B cell (primary cell): ENCODE measurements around the gene ATG7. TPM values are rescaled to one million over a fixed set of nuclear protein-coding genes. Genes with fewer than 3 reads are reported as not detected.

Source experiments
- ATAC-seq: fragments of 200-7000 bp; cut with Tn5 transposase; one replicate; pipeline ENCODE4 v1.10.0; 2021; ENCODE audit warnings: low read depth, mild to moderate bottlenecking, moderate number of reproducible peaks, moderate library complexity
- CTCF ChIA-PET: fragments of 350-600 bp; sonication (Branson Sonifier 250); formaldehyde crosslinking; loops from one replicate; lab custom pipeline; 2021; ENCODE audit warnings: antibody characterized with exemption, inconsistent platforms; lab: Charles Lee
- POLR2A ChIA-PET: fragments of 350-600 bp; sonication (Branson Sonifier 250); formaldehyde crosslinking; loops from one replicate; lab custom pipeline; 2021; ENCODE audit warnings: antibody characterized with exemption; lab: Charles Lee
- DNase-seq: peaks from one replicate; pipeline ENCODE4 v3.0.0; 2013
- H2AFZ ChIP-seq: 2 replicates; pipeline ENCODE4 v1.6.1; 2012; ENCODE audit warnings: mild to moderate bottlenecking, low read depth, low read length; ENCODE audit not compliant: insufficient read depth, poor library complexity, severe bottlenecking
- H3K27ac ChIP-seq, 2 donors: 1 replicate in 1 of 2; 2 replicates in 1 of 2; pipeline ENCODE4 v1.5.1; 2012 to 2013; ENCODE audit warnings: low read length in 2 of 2, mild to moderate bottlenecking in 2 of 2, moderate library complexity in 1 of 2
- H3K27me3 ChIP-seq, 4 experiments: fragments of 200-600 bp in 1 of 4; sonication (generic) in 1 of 4; replicated peaks in 1 of 4; 1 replicate in 2 of 4; 2 replicates in 2 of 4; pipeline versions ENCODE4 v1.6.1 to v1.7.0; 2013 to 2016; ENCODE audit warnings: low read length in 3 of 4, mild to moderate bottlenecking in 2 of 4, mixed read lengths in 1 of 4, moderate library complexity in 1 of 4; ENCODE audit not compliant: insufficient read depth in 4 of 4, control insufficient read depth in 3 of 4; ENCODE audit errors: control extremely low read depth in 1 of 4
- H3K36me3 ChIP-seq, 2 experiments: replicated peaks in 1 of 2; 1 replicate in 1 of 2; 2 replicates in 1 of 2; pipeline versions ENCODE4 v1.6.1 to v1.7.1; 2013; ENCODE audit warnings: low read length in 1 of 2; ENCODE audit not compliant: insufficient read depth in 2 of 2, control insufficient read depth in 1 of 2; ENCODE audit errors: control extremely low read depth in 1 of 2, extremely low read depth in 1 of 2
- H3K4me1 ChIP-seq, 2 donors: fragments of 200-600 bp in 1 of 2; sonication (generic) in 1 of 2; 1 replicate in 1 of 2; 2 replicates in 1 of 2; pipeline versions ENCODE4 v1.5.1 to v1.6.1; 2013 to 2017; ENCODE audit warnings: low read length in 2 of 2; ENCODE audit not compliant: control insufficient read depth in 2 of 2, insufficient read depth in 2 of 2
- H3K4me2 ChIP-seq: replicated peaks from 2 replicates; pipeline ENCODE3; 2012; ENCODE audit warnings: mild to moderate bottlenecking, low read depth, low read length; ENCODE audit not compliant: poor library complexity, severe bottlenecking
- H3K4me3 ChIP-seq, 5 experiments: fragments of 200-600 bp in 1 of 5; sonication (generic) in 1 of 5; 1 replicate in 3 of 5; 2 replicates in 2 of 5; pipeline versions ENCODE4 v1.5.1 to v1.7.0; 2011 to 2016; ENCODE audit warnings: low read length in 4 of 5, mild to moderate bottlenecking in 4 of 5, low read depth in 2 of 5, control low read depth in 1 of 5, moderate library complexity in 1 of 5; ENCODE audit not compliant: insufficient read depth in 1 of 5; ENCODE audit errors: control extremely low read depth in 1 of 5, extremely low read depth in 1 of 5
- H3K79me2 ChIP-seq: fragments of 200-600 bp; sonication (generic); one replicate; pipeline ENCODE4 v1.6.0; 2016; ENCODE audit warnings: low read length; ENCODE audit not compliant: control insufficient read depth, insufficient read depth
- H3K9ac ChIP-seq: fragments of 200-600 bp; sonication (generic); 2 replicates; pipeline ENCODE4 v1.6.1; 2017; ENCODE audit warnings: mild to moderate bottlenecking, low read length, moderate library complexity
- H3K9me3 ChIP-seq, 3 donors: one replicate each; pipeline versions ENCODE4 v1.6.1 to v1.7.1; 2013; ENCODE audit warnings: low read length in 2 of 3; ENCODE audit not compliant: control insufficient read depth in 2 of 3, insufficient read depth in 1 of 3; ENCODE audit errors: control extremely low read depth in 1 of 3
- H4K20me1 ChIP-seq: 2 replicates; pipeline ENCODE4 v1.6.0; 2012; ENCODE audit warnings: mild to moderate bottlenecking, low read length; ENCODE audit not compliant: insufficient read depth, control insufficient read depth, poor library complexity, severe bottlenecking
- H3K27ac Mint-ChIP-seq: one replicate; pipeline ENCODE4 v1.8.0; 2021; ENCODE audit warnings: mixed read lengths
- H3K27me3 Mint-ChIP-seq: one replicate; pipeline ENCODE4 v1.8.0; 2021; ENCODE audit warnings: mixed read lengths
- H3K4me1 Mint-ChIP-seq: one replicate; pipeline ENCODE4 v1.8.0; 2021; ENCODE audit warnings: mixed read lengths
- H3K4me3 Mint-ChIP-seq: one replicate; pipeline ENCODE4 v1.8.0; 2021; ENCODE audit warnings: mixed read lengths
- H3K9me3 Mint-ChIP-seq: one replicate; pipeline ENCODE4 v1.8.0; 2022; ENCODE audit warnings: mixed read lengths; ENCODE audit not compliant: insufficient read depth
- EZH2 ChIP-seq: IDR thresholded peaks from 2 replicates; pipeline ENCODE4 v1.6.1; 2012; ENCODE audit warnings: borderline replicate concordance, low read depth, mild to moderate bottlenecking, moderate library complexity, low read length; ENCODE audit not compliant: insufficient read depth, poor library complexity, severe bottlenecking
- WGBS: methylation state at CpG from one replicate; pipeline ENCODE4 v1.1.5; 2013; ENCODE audit warnings: missing lambda C conversion rate; ENCODE audit not compliant: insufficient coverage; 5-methylcytosine and 5-hydroxymethylcytosine counted together
- intact Hi-C: fragments of 100-400 bp; cut with micrococcal nuclease; formaldehyde crosslinking; loops from one replicate; pipeline ENCODE4 v1.10.0; 2022
- polyA plus RNA-seq: library from polyadenylated mRNA; depleted of rRNA; stranded (reverse); fragments of >200 nt; gene quantifications from 2 replicates; pipeline ENCODE4 v1.2.3, GENCODE V29; 2012
- total RNA-seq, 2 donors: library from RNA; stranded (reverse); fragments of 120-200 nt in 1 of 2; gene quantifications; 1 replicate in 1 of 2; 2 replicates in 1 of 2; pipeline versions ENCODE4 v1.2.3 to v1.2.4, GENCODE V29; 2013 to 2022
- TF ChIP-seq, protein P1 (sequence below): fragments of 200-600 bp; IDR thresholded peaks from one replicate; pipeline ENCODE4 v1.8.0; 2022; ENCODE audit warnings: antibody characterized with exemption, mild to moderate bottlenecking

ATG7 gene
- total and polyA plus RNA-seq, 2 donors (not counting 1 experiment from before 2014, with no cell fraction given) = 13.9 to 66.4 TPM

DNA sequence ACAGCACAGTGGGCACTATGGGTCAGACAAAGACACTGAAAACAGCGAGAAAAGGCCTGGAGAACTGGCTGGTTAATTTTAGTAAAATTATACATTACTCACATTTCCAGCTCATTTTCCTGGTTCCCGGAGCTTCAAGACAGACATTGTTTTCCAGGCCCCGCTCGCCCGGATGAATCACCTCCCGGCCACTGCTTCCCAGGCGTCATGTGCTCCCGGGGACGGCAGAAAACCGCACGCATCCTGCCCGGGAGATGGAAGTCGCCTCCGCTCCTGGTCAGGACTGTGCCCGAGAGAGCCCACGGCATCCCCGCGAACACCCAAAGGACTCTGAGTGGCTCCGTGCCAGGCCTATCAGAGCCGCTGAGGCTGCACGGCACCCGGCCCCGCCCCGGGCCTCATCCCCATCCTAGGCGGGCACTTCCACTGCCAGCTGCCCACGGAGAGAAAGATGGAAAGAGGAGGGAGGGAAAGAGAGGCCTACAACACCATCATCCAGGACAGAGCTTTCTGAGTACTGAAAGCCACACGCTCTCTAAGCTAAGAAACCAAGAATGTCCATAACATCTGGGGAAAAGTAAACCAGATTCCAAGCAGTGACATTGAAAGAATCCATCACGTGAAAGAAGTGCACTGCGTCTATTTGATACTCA lies 296.4 kb downstream of the ATG7 start:
- no peak overlapping the region for H2AFZ ChIP-seq
- Mint-ChIP-seq H3K4me3 (no peak overlapping the region), H3K27me3 (no peaks in the 10 kb centered on the region), H3K27ac (no peak overlapping the region), H3K4me1 (no peaks in the 10 kb centered on the region), H3K9me3 (no peaks in the 10 kb centered on the region)
- no peaks in the 10 kb centered on the region for H3K27me3 ChIP-seq
- DNase-seq (no peak), ATAC-seq (no peak)
- CTCF ChIA-PET = no interaction called here
- no peaks in the 10 kb centered on the region for H3K9me3 ChIP-seq
- no peak overlapping the region for H3K27ac ChIP-seq
- TF ChIP-seq, protein P1, sequence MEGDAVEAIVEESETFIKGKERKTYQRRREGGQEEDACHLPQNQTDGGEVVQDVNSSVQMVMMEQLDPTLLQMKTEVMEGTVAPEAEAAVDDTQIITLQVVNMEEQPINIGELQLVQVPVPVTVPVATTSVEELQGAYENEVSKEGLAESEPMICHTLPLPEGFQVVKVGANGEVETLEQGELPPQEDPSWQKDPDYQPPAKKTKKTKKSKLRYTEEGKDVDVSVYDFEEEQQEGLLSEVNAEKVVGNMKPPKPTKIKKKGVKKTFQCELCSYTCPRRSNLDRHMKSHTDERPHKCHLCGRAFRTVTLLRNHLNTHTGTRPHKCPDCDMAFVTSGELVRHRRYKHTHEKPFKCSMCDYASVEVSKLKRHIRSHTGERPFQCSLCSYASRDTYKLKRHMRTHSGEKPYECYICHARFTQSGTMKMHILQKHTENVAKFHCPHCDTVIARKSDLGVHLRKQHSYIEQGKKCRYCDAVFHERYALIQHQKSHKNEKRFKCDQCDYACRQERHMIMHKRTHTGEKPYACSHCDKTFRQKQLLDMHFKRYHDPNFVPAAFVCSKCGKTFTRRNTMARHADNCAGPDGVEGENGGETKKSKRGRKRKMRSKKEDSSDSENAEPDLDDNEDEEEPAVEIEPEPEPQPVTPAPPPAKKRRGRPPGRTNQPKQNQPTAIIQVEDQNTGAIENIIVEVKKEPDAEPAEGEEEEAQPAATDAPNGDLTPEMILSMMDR = no peak
- TF ChIP-seq EZH2 = no peak
- H3K4me3 ChIP-seq = no peak overlapping the region
- WGBS = 98% methylated on average over 27 of the region's 29 CpGs
- H3K4me1 ChIP-seq = no peaks in the 10 kb centered on the region
- no peak overlapping the region for H3K9ac ChIP-seq
- peaks cover 36% of the 10 kb centered on the region for H4K20me1 ChIP-seq
- H3K36me3 ChIP-seq = peaks cover 0 to 35% of the 10 kb centered on the region in 2 experiments
- POLR2A ChIA-PET = no interaction called here
- peaks cover 53% of the 10 kb centered on the region for H3K79me2 ChIP-seq
- H3K4me2 ChIP-seq = no peak overlapping the region
- intact Hi-C loops = no loop called here

DNA sequence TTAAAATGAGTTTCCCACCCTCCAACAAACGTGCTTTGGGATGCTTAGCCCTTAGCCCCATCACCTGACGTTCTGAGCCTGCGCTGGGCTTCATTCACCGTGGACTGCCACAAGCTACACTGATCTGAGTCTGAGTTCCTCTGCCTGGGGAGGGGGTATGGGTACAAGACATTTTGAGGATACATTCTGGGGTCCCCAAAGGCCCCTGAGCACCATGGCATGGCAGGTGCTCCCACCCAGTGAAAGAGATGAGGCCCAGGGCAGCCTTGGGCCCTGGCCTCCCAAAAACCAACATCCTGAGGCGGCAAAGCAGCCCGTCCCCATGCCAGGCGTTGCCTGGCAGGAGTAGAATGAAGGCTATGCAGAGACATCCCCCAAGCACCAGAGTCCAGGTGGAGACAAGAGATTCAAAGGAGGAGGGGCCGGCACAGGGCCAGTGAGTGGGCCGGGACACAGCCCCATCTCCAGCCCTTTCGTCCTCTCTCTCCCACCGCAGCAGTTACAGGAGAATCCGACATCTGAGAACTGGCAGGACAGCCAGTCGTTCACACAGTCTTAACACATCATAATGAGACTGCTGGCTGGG lies 297.1 kb downstream of the ATG7 start:
- no peak overlapping the region for H3K27ac ChIP-seq
- Mint-ChIP-seq H3K4me3 (no peak overlapping the region), H3K9me3 (no peaks in the 10 kb centered on the region), H3K27me3 (no peaks in the 10 kb centered on the region), H3K27ac (no peak overlapping the region), H3K4me1 (peaks cover under 1% of the 10 kb centered on the region)
- H4K20me1 ChIP-seq = peaks cover 41% of the 10 kb centered on the region
- ATAC-seq (no peak), DNase-seq (no peak)
- H3K9ac ChIP-seq = no peak overlapping the region
- no peak overlapping the region for H3K4me3 ChIP-seq
- ChIA-PET POLR2A (no interaction called here), CTCF (no interaction called here)
- H3K79me2 ChIP-seq = peaks cover 58% of the 10 kb centered on the region
- H2AFZ ChIP-seq = no peak overlapping the region
- 98% methylated on average over 7 of the region's 13 CpGs for WGBS
- no peak overlapping the region for H3K4me2 ChIP-seq
- TF ChIP-seq, protein P1 = no peak
- TF ChIP-seq EZH2 = no peak
- H3K27me3 ChIP-seq = no peaks in the 10 kb centered on the region
- peaks cover 0 to 33% of the 10 kb centered on the region in 2 experiments for H3K36me3 ChIP-seq
- H3K4me1 ChIP-seq = no peaks in the 10 kb centered on the region
- H3K9me3 ChIP-seq = no peaks in the 10 kb centered on the region
- intact Hi-C loops = no loop called here
